ENCODE measurements around the gene MATN4. TPM values are rescaled to one million over a fixed set of nuclear protein-coding genes. Genes with fewer than 3 reads are reported as not detected.

MATN4 gene
- total RNA-seq, 2 donors from 2014 or later, result 0.34 TPM; not detected in 1

GRCh38 chr20:45318948-45319347 is 10.8 kb upstream of the MATN4 start:
- DNase-seq (ENCODE audit: low spot score), result no peak
- H3K4me1 ChIP-seq (replicated peaks), result no peaks in the 10 kb centered on the region
- H3K36me3 ChIP-seq, result no peaks in the 10 kb centered on the region
- H3K27ac ChIP-seq, result no peak overlapping the region
- 82% methylated on average over 2 of the region's 2 CpGs for WGBS
- H3K9me3 ChIP-seq, result no peaks in the 10 kb centered on the region
- no peak overlapping the region for H3K4me3 ChIP-seq
- TF ChIP-seq CTCF (IDR thresholded peaks at IDR 0.05) (no peak), POLR2A (IDR thresholded peaks at IDR 0.05) (no peak), POLR2AphosphoS5 (IDR thresholded peaks at IDR 0.05) (no peak)
- H3K27me3 ChIP-seq (replicated peaks; ENCODE audit: insufficient read depth), result peaks cover 6% of the 10 kb centered on the region
- intact Hi-C loops (cut with DNase I), result loop anchor here (5.0 kb wide), 2 partner anchors 53 to 453 kb away; no protein-coding TSS in a partner anchor

GRCh38 chr20:45318386-45318939 is 10.4 kb upstream of the MATN4 start:
- Histone ChIP-seq H3K9me3 (no peaks in the 10 kb centered on the region), H3K36me3 (no peaks in the 10 kb centered on the region), H3K27ac (no peak overlapping the region), H3K27me3 (replicated peaks; ENCODE audit: insufficient read depth) (peaks cover 6% of the 10 kb centered on the region), H3K4me1 (replicated peaks) (no peaks in the 10 kb centered on the region), H3K4me3 (no peak overlapping the region)
- WGBS, result 80% methylated on average over 7 of the region's 7 CpGs
- no peak for DNase-seq (ENCODE audit: low spot score)
- TF ChIP-seq POLR2AphosphoS5 (IDR thresholded peaks at IDR 0.05), result no peak
- no peak for TF ChIP-seq CTCF (IDR thresholded peaks at IDR 0.05)
- intact Hi-C loops (cut with DNase I), result loop anchor here (5.0 kb wide), 2 partner anchors 54 to 454 kb away; no protein-coding TSS in a partner anchor

DNA sequence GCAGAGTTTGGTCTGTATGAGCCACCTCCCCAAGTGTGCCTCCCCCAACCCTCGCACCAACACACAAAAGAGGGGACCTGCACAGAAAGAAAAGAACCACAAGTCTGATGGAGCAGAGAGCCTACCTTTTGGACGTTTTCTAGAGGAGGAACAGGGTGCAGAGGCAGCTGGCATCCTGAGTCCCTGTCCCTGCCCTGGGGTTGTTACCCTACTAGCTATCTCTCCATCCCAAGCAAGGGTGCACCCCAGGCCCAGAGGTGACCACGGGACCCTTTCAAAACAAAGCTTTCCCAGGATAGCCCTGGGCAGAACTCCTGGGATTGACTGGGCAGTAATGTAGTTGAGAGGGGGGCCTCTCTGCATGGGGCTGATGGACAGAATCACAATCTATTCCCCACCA is 9.7 kb upstream of the MATN4 start:
- Histone ChIP-seq H3K4me3 (no peak overlapping the region), H3K27ac (no peak overlapping the region), H3K36me3 (no peaks in the 10 kb centered on the region), H3K27me3 (replicated peaks; ENCODE audit: insufficient read depth) (peaks cover 6% of the 10 kb centered on the region), H3K4me1 (replicated peaks) (no peaks in the 10 kb centered on the region), H3K9me3 (no peaks in the 10 kb centered on the region)
- no peak for DNase-seq (ENCODE audit: low spot score)
- intact Hi-C loops (cut with DNase I), result loop anchor here (2.0 to 5.0 kb wide), 3 partner anchors 54 to 454 kb away; no protein-coding TSS in a partner anchor
- TF ChIP-seq POLR2AphosphoS5 (IDR thresholded peaks at IDR 0.05) (no peak), CTCF (IDR thresholded peaks at IDR 0.05) (no peak), POLR2A (IDR thresholded peaks at IDR 0.05) (no peak)
- 89% methylated on average over 3 of the region's 3 CpGs for WGBS

DNA sequence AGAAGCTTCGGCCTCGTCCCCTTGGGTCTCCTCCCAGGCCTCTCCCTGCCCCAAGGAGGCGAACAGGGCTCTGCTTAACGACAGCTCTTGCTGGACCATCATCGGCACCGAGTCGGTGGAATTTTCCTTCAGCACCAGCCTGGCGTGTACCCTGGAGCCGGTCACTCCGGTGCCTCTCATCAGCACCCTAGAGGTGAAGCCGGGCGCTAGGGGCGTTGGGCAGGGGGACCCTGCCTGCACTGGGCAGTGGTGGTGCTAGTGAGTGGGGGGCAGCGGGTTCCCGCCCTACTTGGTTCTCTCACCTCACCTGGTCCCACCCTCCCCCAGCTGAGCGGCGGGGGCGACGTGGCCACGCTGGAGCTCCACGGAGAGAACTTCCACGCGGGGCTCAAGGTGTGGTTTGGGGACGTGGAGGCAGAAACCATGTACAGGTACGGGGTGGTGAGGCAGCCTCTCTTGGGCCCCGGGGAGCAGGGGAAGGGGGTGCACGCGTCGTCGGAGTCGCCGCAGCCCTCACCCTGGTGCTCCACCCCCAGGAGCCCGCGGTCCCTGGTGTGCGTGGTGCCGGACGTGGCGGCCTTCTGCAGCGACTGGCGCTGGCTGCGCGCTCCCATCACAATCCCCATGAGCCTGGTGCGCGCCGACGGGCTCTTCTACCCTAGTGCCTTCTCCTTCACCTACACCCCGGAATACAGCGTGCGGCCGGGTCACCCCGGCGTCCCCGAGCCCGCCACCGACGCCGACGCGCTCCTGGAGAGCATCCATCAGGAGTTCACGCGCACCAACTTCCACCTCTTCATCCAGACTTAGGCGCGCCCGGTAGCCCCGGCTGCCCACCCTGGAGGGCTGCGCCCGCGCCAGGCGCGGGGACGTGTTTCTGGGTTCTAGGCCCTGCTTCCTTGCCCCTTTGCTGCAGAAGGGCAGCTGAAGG is 8.3 kb upstream of the MATN4 start:
- H3K27ac ChIP-seq, result no peak overlapping the region
- peaks cover 6% of the 10 kb centered on the region for H3K27me3 ChIP-seq (replicated peaks; ENCODE audit: insufficient read depth)
- TF ChIP-seq POLR2AphosphoS5 (IDR thresholded peaks at IDR 0.05) (no peak), POLR2A (IDR thresholded peaks at IDR 0.05) (no peak), CTCF (IDR thresholded peaks at IDR 0.05) (no peak)
- H3K4me1 ChIP-seq (replicated peaks), result no peaks in the 10 kb centered on the region
- no peaks in the 10 kb centered on the region for H3K36me3 ChIP-seq
- 33% methylated on average over 41 of the region's 71 CpGs for WGBS
- intact Hi-C loops (cut with DNase I), result loop anchor here (2.0 to 5.0 kb wide), 3 partner anchors 56 to 456 kb away; no protein-coding TSS in a partner anchor
- no peaks in the 10 kb centered on the region for H3K9me3 ChIP-seq
- no peak overlapping the region for H3K4me3 ChIP-seq
- DNase-seq (ENCODE audit: low spot score), result no peak

Data from prostate gland (tissue), 2 donors.